ENCODE measurements around the gene PLXNA1. TPM values are rescaled to one million over a fixed set of nuclear protein-coding genes. Genes with fewer than 3 reads are reported as not detected.

PLXNA1 gene
- 10 to 100 TPM; 22.8 to 33.2 (median 31.7) TPM for polyA plus RNA-seq (ENCODE audit: insufficient read depth in 1 of 5, insufficient read length in 5 of 5, low replicate concordance in 1 of 5)
- long read RNA-seq, donor 1, partial matches to known transcripts: 8 of 8 reads
- long read RNA-seq, donor 1, other reads (novel, unspliced or antisense): 0 of 8 reads
- long read RNA-seq, donor 2, full-length matches to known transcripts: 1 of 1 reads
- long read RNA-seq, donor 2, partial matches to known transcripts: 0 of 1 reads
- long read RNA-seq, donor 2, other reads (novel, unspliced or antisense): 0 of 1 reads
- long read RNA-seq, donor 3: 0 reads
- long read RNA-seq, donor 4, full-length matches to known transcripts: 1 of 1 reads
- long read RNA-seq, donor 4, partial matches to known transcripts: 0 of 1 reads
- long read RNA-seq, donor 4, other reads (novel, unspliced or antisense): 0 of 1 reads
- long read RNA-seq, donor 5, partial matches to known transcripts: 0 of 1 reads
- long read RNA-seq, donor 5, other reads (novel, unspliced or antisense): 0 of 1 reads
- long read RNA-seq, donor 6, full-length matches to known transcripts: 1 of 8 reads
- long read RNA-seq, donor 6, partial matches to known transcripts: 7 of 8 reads
- long read RNA-seq, donor 6, other reads (novel, unspliced or antisense): 0 of 8 reads
- long read RNA-seq, donor 7, full-length matches to known transcripts: 1 of 1 reads
- long read RNA-seq, donor 7, partial matches to known transcripts: 0 of 1 reads
- long read RNA-seq, donor 7, other reads (novel, unspliced or antisense): 0 of 1 reads
- long read RNA-seq, donor 8: 0 reads

DNA sequence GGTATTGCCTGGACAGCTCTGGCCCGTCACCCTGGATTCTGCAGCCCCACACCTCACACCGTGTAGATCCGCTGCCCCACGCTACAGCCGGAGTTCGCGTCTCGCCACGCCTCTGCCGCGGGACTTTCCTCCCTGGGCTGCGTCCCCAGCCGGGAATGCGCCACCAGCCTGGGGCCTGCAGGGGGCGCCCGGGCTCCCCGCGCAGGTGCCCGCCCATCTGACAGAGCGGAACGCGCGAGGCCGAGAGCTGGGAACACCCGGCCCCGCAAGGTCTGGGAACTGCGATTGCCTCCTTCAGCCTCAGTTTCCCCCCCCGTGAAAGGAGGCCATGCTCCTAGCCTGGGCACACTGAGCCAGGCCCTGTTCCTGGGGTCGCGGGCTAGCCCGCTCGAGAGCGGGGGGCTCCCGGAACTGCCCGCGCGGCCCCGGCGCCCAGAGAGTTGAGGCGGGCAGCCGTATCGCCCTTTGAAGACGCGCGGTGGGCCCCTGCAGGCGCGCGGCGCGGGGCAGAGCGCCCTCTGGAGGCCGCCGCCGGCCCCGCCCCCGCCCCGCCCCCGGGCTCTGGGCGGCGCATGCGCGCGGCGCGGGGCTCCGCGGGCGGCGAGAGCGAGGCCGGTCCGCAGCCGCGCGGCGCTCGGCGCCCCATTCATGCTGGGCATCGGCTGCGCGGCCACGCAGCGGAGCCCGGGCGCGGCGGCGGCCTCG, at the start of gene PLXNA1:
Gene PLXNA1, plus strand, starts transcription at position 645 of the 705 bp plus-strand sequence. CDS start 5,479 bp downstream, outside the sequence.
- peak; percentile 69 to 71 for DNase-seq

DNA sequence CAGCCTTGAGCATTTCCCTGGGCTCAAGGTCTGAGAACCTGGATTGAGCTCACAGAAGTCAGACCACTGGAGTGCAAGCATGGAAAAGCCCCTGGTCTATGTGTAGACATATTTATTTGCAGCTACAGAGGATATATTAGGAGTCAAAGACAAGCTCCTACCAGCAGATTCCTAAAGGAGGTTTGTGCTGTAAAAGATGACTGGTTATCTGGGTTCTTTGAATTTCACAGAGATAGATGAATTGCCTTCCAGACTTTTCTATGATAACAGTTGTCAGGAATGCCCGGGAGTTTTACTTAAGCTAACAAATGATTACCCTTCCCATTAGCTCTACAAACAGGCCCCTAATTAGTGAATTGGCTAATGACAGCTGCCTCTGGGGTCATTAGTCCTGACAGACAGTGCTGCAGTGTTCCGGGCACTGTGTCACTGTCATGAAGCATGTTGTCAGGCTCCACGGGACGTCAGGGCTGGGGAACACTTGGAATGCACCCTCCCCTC, 48.8 kb upstream of the PLXNA1 start:
- no peak for DNase-seq

DNA sequence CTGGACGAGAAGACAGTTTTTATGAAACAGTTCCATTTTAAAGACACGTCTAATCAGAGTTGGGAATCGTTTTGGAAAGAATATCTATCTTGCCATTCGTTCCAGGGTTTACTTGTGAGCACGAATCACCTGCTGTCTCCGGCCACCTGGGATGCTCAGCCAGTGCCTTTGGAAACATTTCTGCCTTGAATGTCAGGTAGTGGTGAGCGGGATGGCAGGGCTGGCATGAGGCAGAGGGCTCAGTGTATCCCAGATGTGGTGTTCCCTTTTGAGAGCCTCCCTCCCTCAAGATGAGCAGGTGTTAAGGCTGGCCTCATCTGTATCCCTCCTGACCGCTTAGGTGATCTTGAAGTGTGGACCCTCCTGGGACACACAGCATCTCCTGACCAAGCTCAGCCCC, 47.9 kb upstream of the PLXNA1 start:
- no peak for DNase-seq

DNA sequence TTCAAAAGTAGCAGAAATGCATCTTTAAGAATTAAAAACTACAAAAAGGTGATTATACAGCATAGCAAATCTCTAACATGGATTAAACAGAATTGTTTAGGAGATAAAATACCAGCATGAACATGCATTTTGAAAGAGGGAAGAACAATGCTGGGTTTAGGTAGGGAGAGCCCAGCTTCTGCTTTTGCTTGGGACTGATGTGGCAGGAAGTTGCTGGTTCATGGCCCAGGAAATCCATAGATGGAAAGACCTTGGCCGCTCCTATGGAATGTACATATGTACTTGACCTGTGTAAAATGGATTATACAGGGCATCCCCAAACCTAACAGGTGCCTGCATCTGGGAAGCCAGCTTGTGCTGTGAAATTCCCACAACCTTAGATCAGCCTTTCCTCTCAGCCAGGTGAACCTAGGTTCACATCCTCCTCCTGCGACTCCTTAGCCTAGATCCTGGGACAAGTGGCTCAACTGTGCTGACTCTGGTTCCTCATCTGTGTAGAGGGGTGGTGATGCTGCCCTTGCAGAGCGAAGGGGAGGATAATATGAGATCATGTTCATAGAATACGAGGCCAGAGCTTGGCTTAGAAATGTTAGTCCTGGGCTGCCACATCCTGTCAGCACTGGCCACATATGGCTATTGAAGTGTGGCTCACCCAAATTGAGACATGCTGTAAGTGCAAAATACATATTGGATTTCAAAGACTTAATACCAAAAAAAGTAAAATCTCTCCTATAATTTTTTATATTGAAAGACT, 47.0 kb upstream of the PLXNA1 start:
- no peak for DNase-seq

GRCh38 chr3:126936853-126937425, 46.0 kb upstream of the PLXNA1 start:
- DNase-seq: no peak

GRCh38 chr3:126937533-126937932, 45.4 kb upstream of the PLXNA1 start:
- DNase-seq: no peak

DNA sequence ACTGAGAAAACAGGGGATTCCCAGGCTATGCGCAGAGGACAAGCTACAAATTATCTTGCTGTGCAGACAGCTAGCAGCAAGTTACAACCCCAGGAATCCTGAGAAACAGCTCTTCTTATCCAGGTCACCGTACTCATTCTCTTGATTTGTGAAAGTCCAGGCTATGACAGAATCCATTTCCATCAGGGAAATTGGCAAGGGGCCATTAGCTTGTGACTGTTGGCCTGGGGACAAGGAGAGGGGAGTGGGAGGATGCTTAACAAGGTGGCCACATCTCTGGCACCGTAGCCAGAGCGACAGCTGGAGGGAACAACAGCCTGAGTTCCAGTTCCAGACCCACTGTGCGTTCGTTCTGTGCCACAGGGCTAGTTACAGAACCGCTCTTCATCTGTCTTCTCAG, 44.9 kb upstream of the PLXNA1 start:
- DNase-seq: no peak

GRCh38 chr3:126938520-126939337, 44.2 kb upstream of the PLXNA1 start:
- no peak for DNase-seq

GRCh38 chr3:126939338-126939718, 43.6 kb upstream of the PLXNA1 start:
- DNase-seq: no peak

- no peak for DNase-seq
Measured at GRCh38 chr3:126939733-126940132, 43.2 kb upstream of the PLXNA1 start.

DNA sequence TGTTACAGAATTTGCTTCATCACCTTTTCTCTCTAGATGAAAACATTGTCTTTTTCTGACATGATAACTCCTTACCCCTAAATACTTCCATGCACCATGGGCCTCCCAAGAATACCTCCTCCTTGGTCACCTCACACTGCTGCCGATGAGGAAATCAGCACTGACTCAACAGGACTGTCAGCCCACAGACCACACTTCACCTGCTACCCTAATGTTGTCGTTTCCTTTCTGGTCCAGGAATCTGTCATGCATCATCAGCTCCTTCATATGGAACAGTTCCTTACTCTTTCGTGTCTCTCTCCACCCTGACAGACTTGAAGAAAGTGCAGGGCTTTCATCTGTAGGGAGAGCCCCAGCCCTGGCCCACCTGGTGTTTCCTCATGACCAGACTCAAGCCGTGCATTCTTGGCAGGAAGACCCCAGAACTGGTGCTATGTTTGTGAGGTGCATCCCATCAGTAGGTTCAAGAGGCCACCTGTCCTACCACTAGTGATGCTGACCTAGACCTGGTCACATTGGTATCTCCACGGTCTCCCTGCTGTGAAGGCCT, 41.1 kb upstream of the PLXNA1 start:
- no peak for DNase-seq

DNA sequence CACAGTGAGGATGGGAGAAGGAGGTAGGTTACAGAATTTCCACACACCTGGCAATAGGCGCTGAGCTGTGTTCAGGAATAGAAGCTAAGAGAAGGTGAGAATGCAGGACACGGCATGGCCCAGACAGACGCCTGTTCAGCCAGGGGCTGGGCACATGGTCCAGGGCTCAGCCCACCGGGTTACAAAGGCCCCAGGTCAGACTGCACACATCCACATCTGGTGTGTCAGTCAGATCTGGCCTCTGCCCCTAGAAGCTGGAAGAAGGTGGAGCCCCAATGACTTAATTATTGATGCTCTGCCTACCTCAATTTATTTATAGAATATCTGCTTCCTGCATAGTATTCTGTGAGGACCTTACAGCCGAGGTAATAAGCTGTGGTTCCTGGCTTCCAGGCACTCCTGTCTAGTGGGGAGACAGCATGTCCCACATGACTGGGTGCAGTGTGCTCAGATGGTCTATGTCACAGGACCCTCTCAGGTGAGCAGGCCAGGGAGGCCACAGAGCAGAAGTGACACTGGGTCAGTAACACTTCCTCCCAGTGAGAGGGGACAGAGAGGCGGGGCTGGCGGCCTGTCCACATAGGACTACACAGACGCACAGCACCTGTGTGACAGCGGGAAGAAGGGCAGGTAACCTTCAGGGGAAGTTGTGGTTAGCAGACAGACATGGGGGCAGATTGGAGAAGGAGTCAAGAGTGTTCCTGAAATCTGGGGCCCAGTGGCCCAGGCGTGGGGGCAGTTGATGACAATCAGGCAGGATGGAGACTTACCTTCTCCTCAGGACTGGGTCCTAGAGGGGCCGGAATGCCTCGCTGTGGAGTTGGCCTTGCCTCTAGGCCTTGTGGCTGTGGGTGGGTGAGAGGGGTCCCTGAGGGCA, 38.6 kb upstream of the PLXNA1 start:
- no peak for DNase-seq

DNA sequence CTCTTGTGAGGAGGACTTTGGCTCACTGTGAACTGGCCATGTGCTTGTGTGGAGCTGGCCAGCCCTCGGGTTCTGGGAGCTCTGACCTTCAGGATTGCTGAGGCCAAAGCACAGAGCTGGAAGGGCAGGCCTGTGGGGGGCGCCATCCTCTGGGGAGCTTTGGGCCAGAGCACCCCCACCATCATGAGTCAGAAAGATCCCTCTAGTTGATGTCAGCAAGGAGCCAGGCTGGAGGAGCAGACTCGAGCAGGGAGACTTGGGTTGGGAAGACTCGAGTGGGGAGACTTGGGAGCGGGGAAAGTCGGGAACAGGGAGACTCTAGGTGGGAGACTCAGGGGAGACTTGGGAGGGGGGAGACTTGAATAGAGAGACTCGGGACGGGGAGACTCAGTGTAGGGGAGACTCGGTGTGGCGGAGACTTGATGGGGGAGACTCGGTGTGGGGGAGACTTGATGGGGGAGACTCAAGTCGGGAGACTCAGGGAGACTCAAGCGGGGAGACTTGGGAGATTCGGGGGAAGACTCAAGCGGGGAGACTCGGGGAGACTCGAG, 37.7 kb upstream of the PLXNA1 start:
- DNase-seq: no peak

DNA sequence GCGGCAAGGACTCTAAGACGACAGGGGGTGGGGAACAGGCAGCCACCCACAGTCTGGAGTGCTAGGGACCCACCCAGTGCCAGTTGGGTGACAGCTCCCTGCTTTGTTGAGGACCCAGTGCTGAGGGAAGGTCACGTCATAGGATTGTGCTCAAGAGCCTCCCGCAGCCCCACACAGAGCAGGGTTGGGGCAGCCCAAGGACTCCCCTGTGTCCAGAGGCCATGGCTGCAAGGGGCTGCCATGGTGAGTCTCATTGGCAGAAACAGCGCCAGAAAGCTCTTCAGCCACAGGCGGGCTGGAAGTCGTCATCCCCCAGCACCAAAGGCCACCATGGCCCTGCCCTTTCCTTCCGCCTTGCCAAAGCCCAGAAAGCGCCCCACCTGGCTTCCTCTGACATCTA, 37.0 kb upstream of the PLXNA1 start:
- DNase-seq: no peak

DNA sequence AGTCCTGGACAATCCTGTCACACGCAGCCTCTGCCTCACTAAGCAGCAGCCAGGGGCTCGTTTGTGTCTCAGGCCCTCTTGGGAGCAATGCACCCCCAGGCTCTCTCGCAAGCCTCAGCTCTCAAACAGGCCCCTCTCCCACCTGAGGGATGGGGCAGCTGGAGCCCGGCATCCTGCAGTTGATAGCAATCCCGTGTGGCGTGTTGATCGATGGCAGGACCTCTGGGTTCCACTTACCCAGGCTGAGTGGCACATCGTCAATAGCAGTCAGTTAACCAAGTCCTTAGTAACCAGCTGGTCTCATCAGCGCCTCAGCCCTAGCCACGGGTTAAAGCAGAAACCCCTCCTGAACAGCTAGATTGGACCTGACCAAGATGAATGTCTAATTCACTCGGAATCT, 36.5 kb upstream of the PLXNA1 start:
- no peak for DNase-seq

DNA sequence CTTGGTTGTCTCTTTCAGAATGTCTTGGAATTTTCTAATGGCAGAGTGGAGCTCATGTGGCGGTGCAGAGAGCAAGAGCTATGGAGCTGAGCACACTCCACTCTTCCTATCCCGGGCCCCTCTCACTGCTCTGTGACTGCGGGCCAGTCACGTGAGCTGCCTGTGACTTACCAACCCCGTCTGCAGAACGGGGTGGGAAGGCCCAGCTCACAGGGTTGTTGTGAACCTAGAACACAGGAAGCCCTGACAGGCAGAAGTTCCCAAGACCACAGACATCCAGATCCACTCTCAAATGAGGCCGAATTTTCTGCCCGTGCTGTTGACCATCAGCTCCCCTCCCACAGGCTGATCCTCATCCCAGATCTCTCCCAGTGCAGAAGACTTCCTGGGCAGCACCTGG, 35.5 kb upstream of the PLXNA1 start:
- no peak for DNase-seq

GRCh38 chr3:126948980-126949535, 33.9 kb upstream of the PLXNA1 start:
- DNase-seq: no peak

DNA sequence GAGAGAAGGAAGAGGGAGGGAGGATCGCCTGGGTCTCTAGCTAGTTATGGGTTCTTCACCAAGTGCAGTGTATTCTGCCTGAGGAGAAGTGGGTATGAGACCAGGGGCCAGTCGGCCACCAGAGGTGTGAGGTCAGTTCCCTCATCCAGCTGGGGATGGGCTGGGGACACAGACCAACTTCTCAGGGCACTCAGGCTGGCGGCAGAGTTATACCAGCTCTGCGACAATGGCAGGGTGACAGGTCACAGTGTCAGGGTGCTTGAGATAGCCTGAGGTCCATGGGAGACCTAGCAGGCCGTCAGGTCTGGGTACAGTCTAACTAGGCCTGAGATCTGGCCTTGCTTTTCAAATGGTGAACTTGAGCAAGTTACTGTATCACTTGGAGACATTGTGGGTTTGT, 31.4 kb upstream of the PLXNA1 start:
- no peak for DNase-seq
